Cardiac fibroblast (primary cell): ENCODE results near the gene PLXNA2.

Source experiments
- DNase-seq, 2 donors: peaks; one replicate each; pipeline versions ENCODE4 v3.0.0 to v3.0.0-alpha.2; 2010; ENCODE audit warnings: low read depth in 2 of 2
- H3K4me3 ChIP-seq, 2 donors: replicated peaks in 1 of 2; 1 replicate in 1 of 2; 2 replicates in 1 of 2; pipeline ENCODE4 v1.5.1; 2011; ENCODE audit warnings: low read depth in 2 of 2, low read length in 2 of 2, mild to moderate bottlenecking in 2 of 2, moderate library complexity in 1 of 2
- TF ChIP-seq, protein P1 (sequence below): IDR thresholded peaks from one replicate; pipeline ENCODE4 v1.5.1; 2011; ENCODE audit warnings: low read depth, mild to moderate bottlenecking, low read length, inconsistent platforms

PLXNA2 gene

DNA sequence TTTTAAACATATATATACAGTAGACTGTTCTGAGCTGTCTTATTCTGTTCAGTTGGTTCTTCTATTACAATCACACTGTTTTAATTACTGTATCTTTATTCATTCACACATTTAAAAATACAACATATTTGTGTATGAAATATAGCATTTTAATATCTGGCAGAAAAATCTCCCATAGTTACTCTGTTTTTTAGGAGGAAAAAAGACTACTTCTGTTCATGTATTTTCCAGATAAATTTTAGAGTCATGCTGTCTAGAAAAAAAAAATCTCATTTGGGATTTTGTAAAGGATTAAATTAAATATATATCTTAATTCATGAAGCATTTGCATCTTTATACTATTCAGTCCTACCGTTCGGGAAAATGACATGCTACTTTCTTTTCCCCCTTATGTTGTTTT lies 231.5 kb downstream of the PLXNA2 start:
- TF ChIP-seq, protein P1, sequence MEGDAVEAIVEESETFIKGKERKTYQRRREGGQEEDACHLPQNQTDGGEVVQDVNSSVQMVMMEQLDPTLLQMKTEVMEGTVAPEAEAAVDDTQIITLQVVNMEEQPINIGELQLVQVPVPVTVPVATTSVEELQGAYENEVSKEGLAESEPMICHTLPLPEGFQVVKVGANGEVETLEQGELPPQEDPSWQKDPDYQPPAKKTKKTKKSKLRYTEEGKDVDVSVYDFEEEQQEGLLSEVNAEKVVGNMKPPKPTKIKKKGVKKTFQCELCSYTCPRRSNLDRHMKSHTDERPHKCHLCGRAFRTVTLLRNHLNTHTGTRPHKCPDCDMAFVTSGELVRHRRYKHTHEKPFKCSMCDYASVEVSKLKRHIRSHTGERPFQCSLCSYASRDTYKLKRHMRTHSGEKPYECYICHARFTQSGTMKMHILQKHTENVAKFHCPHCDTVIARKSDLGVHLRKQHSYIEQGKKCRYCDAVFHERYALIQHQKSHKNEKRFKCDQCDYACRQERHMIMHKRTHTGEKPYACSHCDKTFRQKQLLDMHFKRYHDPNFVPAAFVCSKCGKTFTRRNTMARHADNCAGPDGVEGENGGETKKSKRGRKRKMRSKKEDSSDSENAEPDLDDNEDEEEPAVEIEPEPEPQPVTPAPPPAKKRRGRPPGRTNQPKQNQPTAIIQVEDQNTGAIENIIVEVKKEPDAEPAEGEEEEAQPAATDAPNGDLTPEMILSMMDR = no peak
- no peak for DNase-seq
- H3K4me3 ChIP-seq = no peak overlapping the region

DNA sequence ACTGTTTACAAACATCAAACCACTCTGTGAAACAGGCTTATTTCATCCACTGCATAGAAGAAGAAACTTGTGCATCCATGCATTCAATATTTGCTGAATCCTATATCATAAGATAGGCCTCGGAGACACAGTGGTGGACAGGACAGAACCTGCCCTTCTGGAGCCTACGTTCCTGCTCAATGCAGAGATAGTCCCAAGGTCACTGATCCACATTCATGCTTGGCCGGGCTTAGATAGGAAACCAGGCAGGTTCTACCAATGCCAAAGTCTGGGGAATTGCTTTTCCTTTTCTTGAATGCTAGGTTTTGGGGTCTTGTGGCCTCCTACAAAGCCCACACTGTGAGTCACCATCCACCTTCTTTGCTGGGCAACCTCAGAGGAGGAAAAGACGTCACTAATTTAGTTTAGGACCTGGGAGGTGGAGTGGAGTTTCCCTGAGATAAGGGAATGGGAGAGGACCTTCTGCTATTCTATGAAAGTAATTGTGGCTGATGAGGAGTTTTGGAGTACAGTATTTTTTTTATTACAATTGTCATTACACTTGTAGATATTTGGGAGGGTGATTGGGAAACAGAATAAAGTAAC lies 233.6 kb downstream of the PLXNA2 start:
- TF ChIP-seq, protein P1 = no peak
- DNase-seq = no peak
- no peak overlapping the region for H3K4me3 ChIP-seq

DNA sequence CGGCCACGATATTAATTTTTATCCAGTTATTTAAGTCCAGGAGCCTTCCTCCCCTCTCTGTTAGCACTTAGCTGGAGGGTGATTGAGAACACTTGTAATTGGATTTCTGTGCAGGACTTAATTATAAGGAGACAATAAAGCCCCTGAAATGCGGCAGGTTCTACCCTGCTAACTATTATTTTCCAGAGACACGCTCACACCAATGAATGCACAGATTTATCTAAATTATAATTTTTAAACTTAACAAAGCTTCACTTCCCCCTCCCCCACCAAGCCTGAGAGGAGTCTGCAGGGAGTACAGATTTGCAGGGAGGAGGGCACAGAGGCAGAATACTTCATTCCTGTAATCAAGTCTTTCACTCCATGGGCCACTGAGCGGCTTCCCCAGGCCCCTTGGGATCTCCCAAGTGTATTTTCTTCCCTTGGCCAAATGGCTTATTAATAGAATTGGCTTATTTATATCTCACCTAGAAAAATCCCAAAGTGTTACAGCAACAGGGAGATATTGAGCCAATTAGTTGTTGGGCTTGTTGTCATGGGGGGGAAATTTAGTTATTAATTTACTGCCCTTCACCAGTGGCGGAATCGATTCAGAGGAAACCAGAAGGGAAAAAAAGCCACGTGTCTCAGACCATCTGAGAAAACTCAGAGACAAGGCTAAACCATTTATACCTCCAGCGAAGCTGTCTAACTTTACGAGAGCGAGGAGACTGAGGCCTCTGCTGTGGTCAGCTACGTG lies 234.3 kb downstream of the PLXNA2 start:
- DNase-seq = no peak
- no peak overlapping the region for H3K4me3 ChIP-seq
- TF ChIP-seq, protein P1 = no peak

DNA sequence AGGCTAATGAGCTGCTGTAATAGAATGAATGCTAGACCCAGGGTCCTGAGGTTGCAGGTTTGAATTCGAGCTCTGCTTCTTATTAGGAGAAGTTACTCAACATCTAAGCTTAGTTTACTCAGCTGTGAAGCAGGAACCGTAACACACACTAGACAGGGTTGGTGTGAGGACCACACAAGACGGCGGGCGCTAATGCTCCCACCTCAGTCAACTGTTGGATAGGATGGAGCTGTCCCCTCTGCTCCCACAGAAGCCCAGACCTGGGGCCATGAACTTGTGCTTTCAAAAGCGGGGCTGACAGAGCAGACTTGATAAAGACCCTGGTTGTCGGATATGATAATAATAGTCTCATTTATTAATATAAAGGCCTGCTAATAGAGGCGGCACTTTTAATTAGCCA lies 234.9 kb downstream of the PLXNA2 start:
- H3K4me3 ChIP-seq = no peak overlapping the region
- TF ChIP-seq, protein P1 = no peak
- no peak for DNase-seq

DNA sequence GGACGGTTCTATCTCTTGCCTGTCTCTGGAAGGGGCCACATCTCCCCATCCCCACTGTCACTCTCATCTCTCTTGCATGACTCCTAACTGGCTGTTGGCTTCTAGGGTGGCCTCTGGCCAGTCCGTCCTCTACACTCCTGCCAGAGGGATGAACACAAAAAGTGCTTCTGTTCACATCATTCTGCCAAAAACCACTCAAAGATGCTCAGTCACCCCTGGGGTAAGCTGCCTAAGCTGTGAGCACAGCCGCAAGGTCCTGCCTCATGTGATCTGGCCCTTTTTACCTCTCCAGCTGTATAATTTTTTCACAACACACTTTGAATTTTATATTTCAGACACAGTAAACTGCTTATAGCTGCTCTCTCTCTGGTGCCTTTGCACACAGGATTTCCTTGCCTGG lies 235.7 kb downstream of the PLXNA2 start:
- TF ChIP-seq, protein P1 = no peak
- no peak overlapping the region for H3K4me3 ChIP-seq
- no peak for DNase-seq

DNA sequence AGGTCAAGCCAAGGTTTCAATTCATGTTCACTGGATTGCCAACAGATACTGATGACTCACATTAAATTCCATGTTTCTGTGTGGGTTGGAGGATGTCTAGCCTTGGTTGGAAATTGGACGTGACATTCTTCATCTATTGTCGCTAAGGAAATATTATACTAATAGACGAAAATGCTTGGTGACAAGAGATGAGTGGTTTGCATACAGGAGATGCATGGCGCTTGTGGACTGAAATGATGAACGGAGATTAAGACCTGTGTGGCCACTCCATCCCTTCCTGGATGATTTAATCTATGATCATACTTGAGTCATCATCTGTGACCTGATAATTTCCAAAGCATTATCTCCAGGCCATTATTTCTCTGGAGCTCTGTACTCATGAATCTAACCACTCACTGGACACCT lies 236.2 kb downstream of the PLXNA2 start:
- H3K4me3 ChIP-seq = no peak overlapping the region

More for the DNA sequence above, 236.2 kb downstream of the PLXNA2 start:
- TF ChIP-seq, protein P1 = no peak
- peak; percentile 76 to 79 for DNase-seq
